ENCODE data around the gene SLC46A3.

- TF ChIP-seq CTCF (IDR thresholded peaks at IDR 0.05) (no peak), POLR2AphosphoS5 (IDR thresholded peaks at IDR 0.05) (no peak), EP300 (IDR thresholded peaks at IDR 0.05) (no peak), POLR2A (IDR thresholded peaks at IDR 0.05) (no peak)
Observed at GRCh38 chr13:28717170-28717569, 1.6 kb downstream of the SLC46A3 start.

All from stomach (tissue), 4 donors.